IMR-90 (cell line): ENCODE data around the gene MAB21L4.

ENCODE experiments used
- CTCF ChIP-seq: conservative IDR thresholded peaks from 2 replicates; pipeline ENCODE4 v1.5.1; 2012; ENCODE audit warnings: mild to moderate bottlenecking, low read depth, low read length, improper control_type of control experiment
- POLR2A ChIP-seq: IDR thresholded peaks from 2 replicates; pipeline ENCODE4 v1.6.1; 2012; ENCODE audit warnings: mild to moderate bottlenecking, low read depth, low read length

DNA sequence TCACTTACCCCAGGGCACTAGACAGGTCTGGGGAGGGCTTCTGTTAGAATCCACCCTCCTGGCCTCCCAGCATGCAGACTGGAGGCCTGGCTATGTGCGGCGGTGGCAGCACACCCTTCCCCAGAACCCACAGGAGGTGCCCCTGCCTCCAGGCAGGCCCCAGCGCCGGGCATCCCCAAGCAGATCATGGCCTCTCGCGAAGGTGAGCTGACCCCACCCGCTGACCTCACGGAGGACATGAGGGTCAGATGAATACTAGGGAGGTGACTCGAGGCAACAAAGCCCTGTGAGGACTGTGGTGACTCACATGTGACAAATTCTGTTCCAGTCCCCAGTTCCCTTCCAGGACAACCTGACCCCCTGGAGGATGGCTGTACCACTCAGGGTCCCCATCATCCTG, 1.9 kb downstream of the MAB21L4 start:
- TF ChIP-seq CTCF (no peak), POLR2A (no peak)
